Activated CD8-positive, alpha-beta memory T cell treated with anti-CD3 and anti-CD28 coated beads for 1 hour (primary cell): Measurements from ENCODE around the gene RHEB.

Experiments used
- DNase-seq, 2 donors: peaks; one replicate each; pipeline ENCODE4 v3.0.0-alpha.2; 2020; ENCODE audit warnings: low read depth in 1 of 2; ENCODE audit errors: extremely low read depth in 1 of 2

Gene RHEB

GRCh38 chr7:151504715-151505326 is 14.9 kb downstream of the RHEB start:
- no peak for DNase-seq

GRCh38 chr7:151503902-151504714 is 15.6 kb downstream of the RHEB start:
- no peak for DNase-seq

GRCh38 chr7:151501676-151502075 is 18.0 kb downstream of the RHEB start:
- DNase-seq = no peak

GRCh38 chr7:151498495-151498894 is 21.2 kb downstream of the RHEB start:
- DNase-seq = no peak

- no peak for DNase-seq
Observed at GRCh38 chr7:151497306-151497871, 22.3 kb downstream of the RHEB start.

GRCh38 chr7:151495360-151495759 is 24.3 kb downstream of the RHEB start:
- DNase-seq = no peak

GRCh38 chr7:151494298-151495284 is 25.1 kb downstream of the RHEB start:
- no peak for DNase-seq

GRCh38 chr7:151493083-151493482 is 26.6 kb downstream of the RHEB start:
- no peak for DNase-seq

- no peak for DNase-seq
Observed at GRCh38 chr7:151491859-151492258, 27.8 kb downstream of the RHEB start.

GRCh38 chr7:151490456-151491105 is 29.1 kb downstream of the RHEB start:
- DNase-seq = no peak

- no peak for DNase-seq
Observed at GRCh38 chr7:151489498-151489897, 30.2 kb downstream of the RHEB start.

GRCh38 chr7:151488096-151488495 is 31.6 kb downstream of the RHEB start:
- no peak for DNase-seq

- no peak for DNase-seq
Observed at GRCh38 chr7:151487228-151487627, 32.5 kb downstream of the RHEB start.

- no peak for DNase-seq
Observed at GRCh38 chr7:151486074-151486473, 33.6 kb downstream of the RHEB start.

GRCh38 chr7:151484971-151485707 is 34.6 kb downstream of the RHEB start:
- no peak for DNase-seq

GRCh38 chr7:151483711-151483983 is 36.0 kb downstream of the RHEB start:
- no peak for DNase-seq

GRCh38 chr7:151482883-151483710 is 36.6 kb downstream of the RHEB start:
- DNase-seq = no peak

GRCh38 chr7:151481650-151482505 is 37.8 kb downstream of the RHEB start:
- DNase-seq = no peak
